ENCODE results near the gene KCNMA1.

GRCh38 chr10:77151408-77151807 is 486.2 kb downstream of the KCNMA1 start:
- no peak for TF ChIP-seq POLR2A (IDR thresholded peaks at IDR 0.05)
- TF ChIP-seq CTCF (IDR thresholded peaks at IDR 0.05), result no peak
